ENCODE data around the gene PTPN9.

DNA sequence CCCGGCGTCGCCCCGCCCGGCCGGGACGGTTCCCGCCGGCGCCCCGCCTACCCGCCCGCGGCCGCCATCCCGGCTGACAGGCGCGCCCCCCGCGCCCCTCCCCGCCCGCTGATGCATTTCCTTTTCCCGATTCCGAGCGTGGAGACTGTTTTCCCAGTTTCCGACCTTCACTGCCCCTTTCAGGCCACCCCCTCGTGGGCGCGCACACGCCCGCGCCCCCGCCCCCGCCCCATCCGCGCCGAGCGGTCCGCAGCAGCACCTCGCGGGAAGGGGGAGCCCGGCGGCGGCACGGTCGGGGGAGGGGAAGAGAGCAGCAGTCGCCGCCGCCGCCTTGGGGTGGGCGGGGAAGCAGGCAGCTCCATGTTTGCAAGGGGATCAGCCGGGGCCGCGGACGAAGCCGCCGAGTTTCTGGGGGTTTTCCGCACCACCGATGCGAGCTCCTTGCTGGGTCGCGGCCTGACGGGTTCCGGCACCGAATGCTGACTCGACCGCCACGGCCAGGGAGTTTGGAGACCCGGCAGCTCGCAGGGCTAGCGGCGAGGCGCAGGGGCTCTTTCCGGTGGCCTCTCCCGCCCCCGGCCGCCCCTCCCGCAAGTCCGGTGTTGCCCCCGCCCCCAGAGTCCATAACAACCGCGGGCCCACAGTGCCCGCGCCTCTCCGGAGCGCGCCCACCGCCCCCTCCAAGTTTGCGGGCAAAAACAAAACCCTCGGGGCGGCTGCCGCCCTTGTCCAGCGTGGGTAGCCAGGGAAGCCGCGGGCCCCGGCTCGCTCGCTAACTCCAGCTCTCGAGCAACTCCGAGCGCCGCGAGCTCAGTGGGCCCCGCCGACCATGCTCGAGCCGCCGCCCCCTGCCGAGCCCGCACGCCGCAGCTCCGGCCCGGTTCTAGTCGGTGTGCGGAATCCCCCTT is 124.4 kb downstream of the PTPN9 start:
- TF ChIP-seq, protein P1, sequence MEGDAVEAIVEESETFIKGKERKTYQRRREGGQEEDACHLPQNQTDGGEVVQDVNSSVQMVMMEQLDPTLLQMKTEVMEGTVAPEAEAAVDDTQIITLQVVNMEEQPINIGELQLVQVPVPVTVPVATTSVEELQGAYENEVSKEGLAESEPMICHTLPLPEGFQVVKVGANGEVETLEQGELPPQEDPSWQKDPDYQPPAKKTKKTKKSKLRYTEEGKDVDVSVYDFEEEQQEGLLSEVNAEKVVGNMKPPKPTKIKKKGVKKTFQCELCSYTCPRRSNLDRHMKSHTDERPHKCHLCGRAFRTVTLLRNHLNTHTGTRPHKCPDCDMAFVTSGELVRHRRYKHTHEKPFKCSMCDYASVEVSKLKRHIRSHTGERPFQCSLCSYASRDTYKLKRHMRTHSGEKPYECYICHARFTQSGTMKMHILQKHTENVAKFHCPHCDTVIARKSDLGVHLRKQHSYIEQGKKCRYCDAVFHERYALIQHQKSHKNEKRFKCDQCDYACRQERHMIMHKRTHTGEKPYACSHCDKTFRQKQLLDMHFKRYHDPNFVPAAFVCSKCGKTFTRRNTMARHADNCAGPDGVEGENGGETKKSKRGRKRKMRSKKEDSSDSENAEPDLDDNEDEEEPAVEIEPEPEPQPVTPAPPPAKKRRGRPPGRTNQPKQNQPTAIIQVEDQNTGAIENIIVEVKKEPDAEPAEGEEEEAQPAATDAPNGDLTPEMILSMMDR (IDR thresholded peaks at IDR 0.05; ENCODE audit: low read length) = no peak
- no peak for TF ChIP-seq EZH2 (IDR thresholded peaks at IDR 0.05; ENCODE audit: borderline replicate concordance, low read length)
